CD4-positive, alpha-beta T cell treated with Interleukin-6 for 4 hours (primary cell): ENCODE results near the gene RPS6KB2.
"Not testable (repeated sequence)": the region's sequence is repeated elsewhere in the genome, so short reads cannot be mapped to it uniquely, and the experiment has no call there.

Experiments
- DNase-seq: peaks from one replicate; pipeline ENCODE4 v3.0.0-alpha.2; 2020; ENCODE audit warnings: mixed read lengths

RPS6KB2 gene

DNA sequence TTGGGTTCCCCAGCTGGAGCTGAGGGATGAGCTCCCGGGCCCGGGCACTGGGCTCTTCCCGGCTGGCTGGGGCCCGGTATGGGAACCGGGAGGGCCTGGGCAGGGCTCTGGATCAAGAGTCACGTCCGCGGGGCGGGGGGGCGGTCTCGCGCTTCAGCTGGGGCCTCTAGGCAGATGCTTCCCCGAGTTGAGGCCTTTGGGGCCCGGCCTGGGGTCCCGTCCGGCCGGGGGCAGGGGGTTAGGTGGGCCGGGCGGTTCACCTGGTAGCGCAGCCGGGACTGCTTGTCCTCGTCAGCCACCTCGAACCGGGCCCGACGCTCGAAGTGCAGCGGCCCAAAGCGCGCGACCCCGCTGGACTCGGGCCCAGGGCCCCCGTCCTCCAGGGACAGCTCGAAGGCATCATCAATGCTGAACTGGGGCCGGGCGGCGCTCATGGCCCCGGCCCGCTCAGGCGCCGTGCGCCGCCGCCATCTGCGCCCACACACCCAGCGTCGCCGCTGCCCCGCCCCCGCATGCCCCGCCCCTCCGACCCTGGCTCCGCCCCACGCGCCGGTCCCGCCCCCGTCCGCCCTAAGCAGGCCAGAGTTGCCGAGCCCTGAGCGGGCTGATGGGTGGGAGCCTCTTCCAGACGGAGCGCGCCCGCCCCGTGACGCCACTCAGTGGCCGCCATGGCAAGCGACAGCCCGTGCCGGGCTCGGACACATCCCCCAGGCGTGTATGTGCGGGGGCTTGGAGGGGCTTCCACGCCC lies 40.6 kb downstream of the RPS6KB2 start, which contains the start of gene TMEM134:
Gene TMEM134 (minus strand): TSS at position 493 of the 749 bp plus-strand sequence. CDS start 59 bp downstream, at position 434.
- peak; percentile 93 for DNase-seq

DNA sequence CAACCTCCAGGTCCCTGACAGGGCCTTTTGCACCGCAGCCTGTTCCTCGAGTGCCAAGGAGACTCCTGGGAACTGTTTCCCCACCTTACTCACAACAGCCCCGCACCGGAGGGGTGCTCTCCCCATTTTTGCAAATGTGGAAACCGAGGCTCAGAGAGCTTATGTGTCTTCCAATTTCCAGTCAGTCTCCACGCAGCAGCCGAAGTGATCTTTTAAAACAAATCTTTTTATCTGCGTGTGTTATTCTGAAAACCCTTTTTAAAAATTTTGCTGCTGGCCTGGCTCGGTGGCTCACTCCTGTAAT lies 41.2 kb downstream of the RPS6KB2 start:
- no peak for DNase-seq

- DNase-seq: no peak
Measured at GRCh38 chr11:67470337-67471002, 42.2 kb downstream of the RPS6KB2 start.

GRCh38 chr11:67472882-67473281 lies 44.6 kb downstream of the RPS6KB2 start:
- no peak for DNase-seq

- DNase-seq: not testable (repeated sequence)
Measured at GRCh38 chr11:67476692-67477091, 48.4 kb downstream of the RPS6KB2 start.

GRCh38 chr11:67477344-67478050 lies 49.2 kb downstream of the RPS6KB2 start:
- not testable (repeated sequence) for DNase-seq

- peak; percentile 22 for DNase-seq
Measured at GRCh38 chr11:67482275-67482826, 54.1 kb downstream of the RPS6KB2 start.

DNA sequence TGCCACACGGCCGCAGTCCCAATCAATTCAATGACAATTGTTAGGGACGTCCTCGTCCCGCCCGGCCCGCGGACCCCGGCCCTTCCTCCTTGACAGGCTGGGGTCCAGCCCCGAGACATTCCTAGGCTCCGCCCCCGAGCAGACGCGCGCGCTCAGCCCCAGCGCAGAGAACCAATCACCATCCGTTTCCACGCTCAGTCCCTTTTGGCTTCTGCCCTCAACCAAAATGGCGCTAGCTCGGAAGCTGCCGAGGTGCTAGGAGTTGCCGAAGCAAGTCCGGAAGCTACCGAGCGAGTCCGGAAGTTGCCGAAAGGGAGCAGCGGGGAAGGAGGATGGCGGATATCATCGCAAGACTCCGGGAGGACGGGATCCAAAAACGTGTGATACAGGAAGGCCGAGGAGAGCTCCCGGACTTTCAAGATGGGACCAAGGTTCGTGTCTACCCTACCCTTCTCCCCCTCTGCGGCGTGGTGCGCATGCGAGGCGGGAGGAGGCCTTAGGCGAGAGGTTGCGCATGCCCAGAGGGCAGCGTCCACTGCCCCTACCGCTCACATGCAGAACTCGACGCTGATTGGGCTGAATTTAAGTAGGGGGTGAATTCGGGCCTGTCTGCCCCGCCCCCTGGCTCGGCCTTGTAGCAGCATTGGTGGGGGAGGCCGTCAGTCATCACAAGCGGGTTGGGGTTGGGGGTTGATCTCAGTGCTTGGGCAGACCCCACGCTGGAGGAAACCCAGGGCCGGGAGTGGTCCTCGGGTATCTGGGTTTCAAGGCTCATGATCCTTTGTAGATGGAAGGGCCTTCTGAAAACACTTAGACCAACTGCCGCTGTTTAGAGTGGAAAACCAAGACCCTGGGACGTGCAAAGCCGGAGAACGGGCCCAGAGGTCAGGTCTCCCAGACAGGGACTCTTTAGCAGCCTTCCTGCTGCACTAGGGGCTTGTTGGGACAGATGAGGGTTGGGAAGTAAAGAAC lies 54.8 kb downstream of the RPS6KB2 start, which contains the start of gene AIP:
Gene AIP (plus strand): TSS at position 200 of the 972 bp plus-strand sequence. CDS start 133 bp downstream, at position 333.
- peak; percentile 97 for DNase-seq

- DNase-seq: peak; percentile 61
Measured at GRCh38 chr11:67483831-67484665, 55.8 kb downstream of the RPS6KB2 start.

- DNase-seq: peak; percentile 65
Measured at GRCh38 chr11:67484847-67485311, 56.6 kb downstream of the RPS6KB2 start.
